ENCODE results near the gene ELAPOR1.

DNA sequence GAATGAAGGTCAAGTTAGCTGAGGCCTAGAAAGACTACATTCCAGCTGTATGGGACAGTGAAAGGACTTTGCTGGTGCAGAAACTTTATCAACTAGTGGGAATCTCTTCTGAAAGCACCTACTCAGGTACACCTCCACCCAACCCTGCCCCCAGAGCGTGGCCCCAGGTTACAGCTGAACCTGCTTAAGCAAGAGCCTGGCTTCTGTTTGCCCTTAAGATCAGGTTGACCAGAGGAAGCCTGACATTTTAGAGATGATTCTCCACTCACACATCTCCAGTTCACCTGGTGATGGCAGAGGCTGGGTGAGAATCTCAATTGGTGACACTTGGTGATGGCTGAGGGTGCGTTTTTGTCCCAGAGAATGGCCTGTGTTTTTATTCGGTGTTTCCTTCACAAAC lies 24.0 kb downstream of the ELAPOR1 start:
- TF ChIP-seq, protein P1, sequence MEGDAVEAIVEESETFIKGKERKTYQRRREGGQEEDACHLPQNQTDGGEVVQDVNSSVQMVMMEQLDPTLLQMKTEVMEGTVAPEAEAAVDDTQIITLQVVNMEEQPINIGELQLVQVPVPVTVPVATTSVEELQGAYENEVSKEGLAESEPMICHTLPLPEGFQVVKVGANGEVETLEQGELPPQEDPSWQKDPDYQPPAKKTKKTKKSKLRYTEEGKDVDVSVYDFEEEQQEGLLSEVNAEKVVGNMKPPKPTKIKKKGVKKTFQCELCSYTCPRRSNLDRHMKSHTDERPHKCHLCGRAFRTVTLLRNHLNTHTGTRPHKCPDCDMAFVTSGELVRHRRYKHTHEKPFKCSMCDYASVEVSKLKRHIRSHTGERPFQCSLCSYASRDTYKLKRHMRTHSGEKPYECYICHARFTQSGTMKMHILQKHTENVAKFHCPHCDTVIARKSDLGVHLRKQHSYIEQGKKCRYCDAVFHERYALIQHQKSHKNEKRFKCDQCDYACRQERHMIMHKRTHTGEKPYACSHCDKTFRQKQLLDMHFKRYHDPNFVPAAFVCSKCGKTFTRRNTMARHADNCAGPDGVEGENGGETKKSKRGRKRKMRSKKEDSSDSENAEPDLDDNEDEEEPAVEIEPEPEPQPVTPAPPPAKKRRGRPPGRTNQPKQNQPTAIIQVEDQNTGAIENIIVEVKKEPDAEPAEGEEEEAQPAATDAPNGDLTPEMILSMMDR (IDR thresholded peaks at IDR 0.05), result no peak
- no peak for TF ChIP-seq POLR2A (IDR thresholded peaks at IDR 0.05)
- no peak for TF ChIP-seq POLR2AphosphoS5 (IDR thresholded peaks at IDR 0.05)
- TF ChIP-seq EP300 (IDR thresholded peaks at IDR 0.05), result no peak

Measured in stomach (tissue), 4 donors.